ENCODE data around the gene DNAJC10.

DNA sequence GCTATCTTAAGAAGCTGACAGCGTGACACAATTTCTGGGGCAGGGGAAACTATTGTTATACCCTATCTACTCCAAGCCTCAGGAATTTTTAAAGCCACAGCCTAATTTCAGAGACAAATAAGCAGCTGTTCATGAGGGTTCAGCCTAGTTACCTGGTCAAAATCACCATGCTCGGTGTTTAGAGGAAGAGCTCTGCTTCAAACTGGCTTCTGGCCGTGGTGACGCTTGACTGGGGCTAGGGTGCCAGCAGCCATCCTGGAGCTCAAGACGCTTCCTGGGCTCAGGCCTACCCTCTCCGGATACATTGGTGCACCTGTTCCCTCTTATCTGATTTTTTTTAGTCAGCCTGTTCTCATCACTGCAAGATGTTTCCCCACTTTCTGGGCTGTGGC lies 108.7 kb downstream of the DNAJC10 start:
- TF ChIP-seq, protein P1, sequence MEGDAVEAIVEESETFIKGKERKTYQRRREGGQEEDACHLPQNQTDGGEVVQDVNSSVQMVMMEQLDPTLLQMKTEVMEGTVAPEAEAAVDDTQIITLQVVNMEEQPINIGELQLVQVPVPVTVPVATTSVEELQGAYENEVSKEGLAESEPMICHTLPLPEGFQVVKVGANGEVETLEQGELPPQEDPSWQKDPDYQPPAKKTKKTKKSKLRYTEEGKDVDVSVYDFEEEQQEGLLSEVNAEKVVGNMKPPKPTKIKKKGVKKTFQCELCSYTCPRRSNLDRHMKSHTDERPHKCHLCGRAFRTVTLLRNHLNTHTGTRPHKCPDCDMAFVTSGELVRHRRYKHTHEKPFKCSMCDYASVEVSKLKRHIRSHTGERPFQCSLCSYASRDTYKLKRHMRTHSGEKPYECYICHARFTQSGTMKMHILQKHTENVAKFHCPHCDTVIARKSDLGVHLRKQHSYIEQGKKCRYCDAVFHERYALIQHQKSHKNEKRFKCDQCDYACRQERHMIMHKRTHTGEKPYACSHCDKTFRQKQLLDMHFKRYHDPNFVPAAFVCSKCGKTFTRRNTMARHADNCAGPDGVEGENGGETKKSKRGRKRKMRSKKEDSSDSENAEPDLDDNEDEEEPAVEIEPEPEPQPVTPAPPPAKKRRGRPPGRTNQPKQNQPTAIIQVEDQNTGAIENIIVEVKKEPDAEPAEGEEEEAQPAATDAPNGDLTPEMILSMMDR (conservative IDR thresholded peaks at IDR 0.05; ENCODE audit: low read length): no peak
- no peak for TF ChIP-seq EZH2phosphoT487 (IDR thresholded peaks at IDR 0.05; ENCODE audit: borderline replicate concordance)
